Endothelial cell of umbilical vein (primary cell): ENCODE data around the gene DHX35.

Source experiments
- EZH2 ChIP-seq: IDR thresholded peaks from 2 replicates; pipeline ENCODE4 v1.6.1; 2012; ENCODE audit warnings: borderline replicate concordance, low read depth, mild to moderate bottlenecking, moderate library complexity, low read length, inconsistent platforms; ENCODE audit not compliant: severe bottlenecking
- FOS ChIP-seq: IDR thresholded peaks from 2 replicates; pipeline ENCODE4 v1.6.1; 2011; ENCODE audit warnings: mild to moderate bottlenecking, low read length, moderate library complexity, borderline replicate concordance; ENCODE audit not compliant: insufficient read depth
- GATA2 ChIP-seq: IDR thresholded peaks from 2 replicates; pipeline ENCODE4 v1.7.0; 2011; ENCODE audit warnings: low read depth, mild to moderate bottlenecking, moderate library complexity, mixed read lengths, low read length; ENCODE audit not compliant: insufficient read length, insufficient read depth
- JUN ChIP-seq: IDR thresholded peaks from 2 replicates; pipeline ENCODE4 v1.6.1; 2011; ENCODE audit warnings: borderline replicate concordance, low read depth; ENCODE audit not compliant: insufficient read length, insufficient read depth
- MAX ChIP-seq: IDR thresholded peaks from 2 replicates; pipeline ENCODE4 v1.6.1; 2011; ENCODE audit not compliant: insufficient read depth, insufficient read length
- MYC ChIP-seq: IDR thresholded peaks from one replicate; pipeline ENCODE4 v1.6.1; 2011; ENCODE audit warnings: mild to moderate bottlenecking, low read depth, low read length
- POLR2A ChIP-seq: IDR thresholded peaks from 2 replicates; pipeline ENCODE4 v1.6.1; 2012; ENCODE audit warnings: low read depth, mild to moderate bottlenecking, control low read depth, low read length
- POLR2AphosphoS5 ChIP-seq: IDR thresholded peaks from 2 replicates; pipeline ENCODE4 v1.6.1; 2012; ENCODE audit warnings: low read depth, mild to moderate bottlenecking, control low read depth, low read length, moderate library complexity; ENCODE audit not compliant: insufficient read depth
- TF ChIP-seq, protein P1 (sequence below), 2 donors: IDR thresholded peaks; 1 replicate in 1 of 2; 2 replicates in 1 of 2; pipeline ENCODE4 v1.5.1; 2011; ENCODE audit warnings: low read length in 2 of 2, mild to moderate bottlenecking in 2 of 2, moderate library complexity in 2 of 2, control low read depth in 1 of 2, inconsistent platforms in 1 of 2, low read depth in 1 of 2; ENCODE audit not compliant: insufficient read depth in 1 of 2; ENCODE audit errors: extremely low read depth in 1 of 2

GRCh38 chr20:39009348-39009747 lies 47.2 kb downstream of the DHX35 start:
- TF ChIP-seq POLR2A, result no peak
- no peak for TF ChIP-seq MAX
- TF ChIP-seq EZH2, result no peak
- TF ChIP-seq, protein P1, sequence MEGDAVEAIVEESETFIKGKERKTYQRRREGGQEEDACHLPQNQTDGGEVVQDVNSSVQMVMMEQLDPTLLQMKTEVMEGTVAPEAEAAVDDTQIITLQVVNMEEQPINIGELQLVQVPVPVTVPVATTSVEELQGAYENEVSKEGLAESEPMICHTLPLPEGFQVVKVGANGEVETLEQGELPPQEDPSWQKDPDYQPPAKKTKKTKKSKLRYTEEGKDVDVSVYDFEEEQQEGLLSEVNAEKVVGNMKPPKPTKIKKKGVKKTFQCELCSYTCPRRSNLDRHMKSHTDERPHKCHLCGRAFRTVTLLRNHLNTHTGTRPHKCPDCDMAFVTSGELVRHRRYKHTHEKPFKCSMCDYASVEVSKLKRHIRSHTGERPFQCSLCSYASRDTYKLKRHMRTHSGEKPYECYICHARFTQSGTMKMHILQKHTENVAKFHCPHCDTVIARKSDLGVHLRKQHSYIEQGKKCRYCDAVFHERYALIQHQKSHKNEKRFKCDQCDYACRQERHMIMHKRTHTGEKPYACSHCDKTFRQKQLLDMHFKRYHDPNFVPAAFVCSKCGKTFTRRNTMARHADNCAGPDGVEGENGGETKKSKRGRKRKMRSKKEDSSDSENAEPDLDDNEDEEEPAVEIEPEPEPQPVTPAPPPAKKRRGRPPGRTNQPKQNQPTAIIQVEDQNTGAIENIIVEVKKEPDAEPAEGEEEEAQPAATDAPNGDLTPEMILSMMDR (IDR thresholded peaks at IDR 0.05; ENCODE audit: extremely low read depth in 1 of 2, insufficient read depth in 1 of 2, low read depth in 1 of 2, low read length in 2 of 2), result no peak
- TF ChIP-seq POLR2AphosphoS5, result no peak
- no peak for TF ChIP-seq JUN
- no peak for TF ChIP-seq MYC
- TF ChIP-seq GATA2, result no peak
- TF ChIP-seq FOS, result no peak
